Head of caudate nucleus (tissue), 42 donors: Measurements from ENCODE around the gene RAB11FIP5.
"Not testable (repeated sequence)": the region's sequence is repeated elsewhere in the genome, so short reads cannot be mapped to it uniquely, and the experiment has no call there.

Experiments
- DNase-seq, 42 donors: peaks; one replicate each; pipeline versions ENCODE4 v3.0.0 to v3.0.0-alpha.2; 2020 to 2021; ENCODE audit warnings: mixed read lengths in 7 of 42
- intact Hi-C: fragments of 100-400 bp; cut with DNase I; formaldehyde crosslinking; loops from one replicate; pipeline ENCODE4 v1.15.0; 2022

The RAB11FIP5 gene

DNA sequence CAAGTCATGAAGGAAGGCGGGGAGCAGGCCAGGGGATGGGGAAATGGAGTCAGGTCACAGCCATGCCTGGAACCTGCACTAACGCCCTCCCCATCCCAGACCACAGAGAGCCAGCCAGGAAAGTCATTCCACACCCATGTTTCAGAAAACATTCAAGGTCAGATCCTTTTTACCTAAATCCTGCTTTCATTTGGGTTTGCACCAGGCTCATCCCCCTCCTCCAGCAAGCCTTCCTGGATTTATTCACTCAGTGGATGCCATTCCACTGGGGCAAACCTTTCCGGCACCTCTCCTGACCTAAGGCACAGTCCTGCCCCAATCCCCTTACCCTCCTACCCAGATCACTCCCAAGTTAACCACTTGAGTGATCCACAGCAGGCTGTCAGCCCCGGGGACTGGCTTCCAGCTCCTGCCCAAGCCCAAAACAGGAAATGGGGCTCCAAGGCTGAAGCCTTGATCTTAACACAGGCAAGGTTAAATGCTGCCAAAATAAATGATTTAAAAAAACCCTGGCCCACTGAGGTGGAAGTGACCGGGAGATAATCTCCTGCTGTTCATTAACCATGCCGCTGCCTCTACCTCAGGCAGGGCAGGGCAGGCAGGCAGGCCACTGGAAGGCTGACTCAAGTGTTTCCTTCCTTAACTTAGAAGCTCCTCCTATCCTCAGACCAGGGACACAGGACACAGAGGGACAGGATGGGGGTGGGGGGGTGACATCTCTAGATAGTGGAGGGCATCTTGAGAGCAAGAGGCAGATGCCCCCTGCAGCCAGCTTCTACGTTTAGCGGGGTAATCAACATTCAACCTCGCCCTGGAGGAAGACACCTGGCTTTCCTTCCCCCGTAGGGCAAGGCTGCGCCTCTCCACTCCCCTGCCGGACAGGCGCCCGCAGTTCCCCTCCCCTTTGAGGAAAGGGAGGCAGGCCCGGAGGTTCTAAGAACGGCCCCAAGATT, 1.4 kb downstream of the RAB11FIP5 start:
- DNase-seq = peak in 2 of 42 donors; percentile 17 to 43

GRCh38 chr2:73110168-73111072, 2.3 kb downstream of the RAB11FIP5 start:
- intact Hi-C loops = no loop called here
- peak in 1 of 42 donors; percentile 28 for DNase-seq

More for the DNA sequence above, 1.4 kb downstream of the RAB11FIP5 start:
- intact Hi-C loops = no loop called here

- peak in 1 of 42 donors; percentile 13 for DNase-seq
- intact Hi-C loops = no loop called here
These were observed 3.1 kb downstream of the RAB11FIP5 start for GRCh38 chr2:73109431-73110167.

GRCh38 chr2:73107211-73107926, 5.4 kb downstream of the RAB11FIP5 start:
- DNase-seq = peak in 4 of 42 donors; percentile 8 to 36 (median 20)
- intact Hi-C loops = no loop called here

- intact Hi-C loops = no loop called here
- peak in 2 of 42 donors; percentile 8 for DNase-seq
These were observed 6.0 kb downstream of the RAB11FIP5 start for GRCh38 chr2:73106791-73107190.

DNA sequence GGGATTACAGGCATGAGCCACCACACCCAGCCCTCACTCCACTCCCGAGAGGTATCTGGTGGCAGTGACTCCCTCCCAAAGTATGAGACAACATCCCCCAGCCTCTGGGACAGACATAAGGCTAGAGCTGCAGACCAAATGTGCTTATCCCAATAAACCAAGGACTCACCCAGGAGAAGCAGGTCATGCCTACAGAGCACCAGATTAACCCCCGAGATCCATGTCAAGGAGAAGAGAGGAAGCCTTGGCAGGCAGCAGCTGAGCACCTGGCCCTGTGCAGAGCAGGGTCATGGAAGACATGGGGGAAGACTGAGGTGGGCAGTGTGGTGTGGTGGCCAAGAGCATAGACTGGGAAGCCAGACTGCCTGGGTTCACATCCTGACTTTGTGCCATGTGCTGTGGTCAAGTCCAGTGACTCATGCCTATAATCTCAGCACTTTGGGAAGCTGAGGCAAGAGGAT, 7.2 kb downstream of the RAB11FIP5 start:
- DNase-seq = no peak
- intact Hi-C loops = no loop called here

DNA sequence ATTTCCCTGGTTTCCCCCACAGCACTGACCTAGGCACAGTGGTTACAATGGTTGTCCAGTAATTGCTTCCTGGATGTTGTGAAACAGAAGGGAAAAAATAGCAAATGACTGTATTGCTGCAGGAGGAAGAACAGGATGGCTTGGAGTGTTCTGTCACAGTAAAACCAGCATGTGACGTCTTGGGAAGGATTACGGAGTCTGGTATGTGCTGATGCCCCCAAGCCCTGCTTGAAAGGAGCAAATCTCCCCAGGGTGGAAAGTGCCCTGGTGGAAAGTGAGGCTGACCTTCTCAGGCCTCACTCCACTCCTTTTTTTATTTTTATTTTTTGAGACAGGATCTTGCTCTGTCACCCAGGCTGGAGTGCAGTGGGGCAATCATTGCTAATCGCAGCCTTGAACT, 7.8 kb downstream of the RAB11FIP5 start:
- intact Hi-C loops = no loop called here
- DNase-seq = no peak

DNA sequence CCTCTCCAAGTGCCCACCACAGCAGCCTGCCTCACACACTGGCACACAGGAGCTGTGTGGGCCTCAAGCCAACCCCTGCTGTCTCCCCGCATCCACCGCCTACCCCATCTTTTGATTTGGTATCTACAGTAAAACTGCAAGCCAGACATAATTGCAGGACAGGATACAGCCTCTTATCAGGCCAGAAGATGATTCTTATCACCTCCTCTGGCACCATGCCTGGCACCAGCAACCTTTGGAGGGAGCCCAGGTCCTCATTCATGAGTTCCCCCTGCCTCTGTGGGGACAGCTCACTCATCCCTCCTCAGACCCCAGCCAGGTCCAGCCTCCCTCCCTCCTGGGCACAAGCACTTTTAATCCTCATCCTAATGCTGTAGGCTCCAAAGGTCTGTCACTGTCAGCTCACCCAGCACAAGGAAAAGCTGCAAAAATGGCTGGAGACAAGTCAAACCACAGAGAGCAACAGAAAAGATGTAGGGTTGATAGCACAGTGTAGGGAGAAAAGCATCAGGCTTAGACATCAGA, 9.7 kb downstream of the RAB11FIP5 start:
- DNase-seq = peak in 1 of 42 donors; percentile 50
- intact Hi-C loops = no loop called here

GRCh38 chr2:73101626-73102256, 11.0 kb downstream of the RAB11FIP5 start:
- intact Hi-C loops = no loop called here
- DNase-seq = peak in 4 of 42 donors; percentile 28 to 62 (median 36)

GRCh38 chr2:73100956-73101355, 11.8 kb downstream of the RAB11FIP5 start:
- no peak for DNase-seq
- intact Hi-C loops = no loop called here

- intact Hi-C loops = no loop called here
- DNase-seq = no peak
These were observed 13.3 kb downstream of the RAB11FIP5 start for GRCh38 chr2:73099486-73099885.

GRCh38 chr2:73095910-73096309, 16.8 kb downstream of the RAB11FIP5 start:
- DNase-seq = no peak
- intact Hi-C loops = no loop called here

DNA sequence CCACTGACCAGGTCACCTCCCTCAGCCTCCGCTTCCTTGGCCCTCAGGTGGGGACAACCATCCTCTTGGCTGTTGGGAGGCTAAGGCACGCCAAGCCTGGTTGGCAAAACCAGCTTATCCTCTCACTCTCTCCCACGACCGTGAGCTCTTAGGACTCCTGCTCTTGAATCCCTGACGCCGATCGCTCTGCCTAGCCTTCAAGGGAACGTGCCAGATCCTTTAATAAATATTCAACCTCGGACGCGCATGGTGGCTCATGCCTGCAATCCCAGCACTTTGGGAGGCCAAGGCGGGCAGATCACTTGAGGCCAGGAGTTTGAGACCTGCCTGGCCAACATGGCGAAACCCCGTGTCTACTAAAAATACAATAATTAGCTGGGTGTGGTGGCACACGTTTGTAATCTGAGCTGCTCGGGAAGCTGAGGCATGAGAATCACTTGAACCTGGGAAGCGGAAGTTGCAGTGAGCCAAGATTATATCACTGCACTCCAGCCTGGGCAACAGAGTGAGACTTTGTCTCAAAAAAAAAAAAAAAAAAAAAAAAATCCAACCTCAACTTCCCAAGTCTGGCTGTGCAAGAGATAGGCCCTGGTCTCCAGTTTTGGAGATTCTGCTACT, 19.0 kb downstream of the RAB11FIP5 start:
- intact Hi-C loops, DNase-seq: not testable (repeated sequence)

GRCh38 chr2:73092146-73092783, 20.5 kb downstream of the RAB11FIP5 start:
- DNase-seq = no peak
- intact Hi-C loops = no loop called here

DNA sequence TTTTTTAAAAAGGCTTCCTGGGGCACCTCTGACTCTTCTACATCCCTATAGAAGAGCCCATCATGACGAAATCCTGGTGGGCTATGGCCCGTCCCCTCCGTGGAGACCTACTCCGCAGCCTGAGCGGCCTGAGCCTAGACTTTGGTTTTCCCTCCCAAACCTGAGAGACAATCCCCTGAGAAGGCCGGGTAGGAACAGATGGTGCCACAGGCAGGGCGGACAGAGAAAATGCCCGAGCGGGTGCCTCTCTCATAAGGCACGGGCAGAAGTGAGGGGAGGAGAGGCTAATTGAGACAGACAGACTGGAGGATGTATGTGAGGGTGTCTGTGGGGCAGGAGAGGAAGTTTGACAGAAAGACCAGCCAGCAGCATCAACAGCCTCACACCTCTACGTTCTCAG, 21.1 kb downstream of the RAB11FIP5 start:
- intact Hi-C loops = no loop called here
- no peak for DNase-seq

DNA sequence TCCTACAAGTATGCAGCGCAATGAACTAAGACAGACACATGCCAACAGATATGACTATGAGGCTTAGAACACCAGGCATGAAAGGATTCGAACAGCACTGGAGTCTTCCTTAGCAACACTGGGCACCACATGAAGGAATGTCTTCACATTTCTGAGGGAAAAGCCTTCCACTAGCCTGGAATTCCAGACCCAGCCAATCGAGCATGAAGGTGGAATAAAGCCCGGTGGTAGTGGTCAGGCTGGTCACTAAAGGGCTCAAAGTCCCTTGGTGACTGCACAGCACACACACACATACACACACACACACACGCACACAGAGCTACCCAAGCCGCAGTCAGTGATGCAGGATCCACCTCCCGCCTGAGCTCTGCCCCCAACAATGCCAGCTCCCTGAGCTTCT, 21.6 kb downstream of the RAB11FIP5 start:
- intact Hi-C loops = no loop called here
- no peak for DNase-seq
